Stimulated activated CD4-positive, alpha-beta T cell treated with anti-CD3 and anti-CD28 coated beads, TNF-alpha, amount 100 ng/mL, for 48 hours (primary cell): ENCODE data around the gene MAPKAP1.

Source experiments
- DNase-seq, 3 donors: peaks; one replicate each; pipeline ENCODE4 v3.0.0-alpha.2; 2020; ENCODE audit warnings: low read depth in 3 of 3

The MAPKAP1 gene

GRCh38 chr9:125513668-125514413 lies 193.2 kb downstream of the MAPKAP1 start:
- no peak for DNase-seq

DNA sequence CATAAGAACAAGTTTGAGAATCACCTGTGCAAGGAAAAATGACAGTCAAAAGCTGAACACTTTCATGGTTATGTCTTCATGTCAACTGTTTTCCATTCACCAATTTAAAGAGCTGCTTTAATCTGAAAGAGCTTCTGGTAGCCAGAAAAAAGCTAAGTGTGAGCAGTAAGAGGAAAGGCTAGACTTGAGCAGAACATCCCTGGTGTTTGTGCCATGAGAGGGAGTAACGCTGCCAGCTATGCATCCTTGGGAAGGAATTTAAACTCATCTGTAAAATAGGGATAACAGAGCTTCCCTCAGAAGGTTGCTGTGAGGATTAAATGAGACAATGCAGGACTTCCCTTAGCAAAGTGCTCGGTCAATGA lies 193.7 kb downstream of the MAPKAP1 start:
- no peak for DNase-seq

DNA sequence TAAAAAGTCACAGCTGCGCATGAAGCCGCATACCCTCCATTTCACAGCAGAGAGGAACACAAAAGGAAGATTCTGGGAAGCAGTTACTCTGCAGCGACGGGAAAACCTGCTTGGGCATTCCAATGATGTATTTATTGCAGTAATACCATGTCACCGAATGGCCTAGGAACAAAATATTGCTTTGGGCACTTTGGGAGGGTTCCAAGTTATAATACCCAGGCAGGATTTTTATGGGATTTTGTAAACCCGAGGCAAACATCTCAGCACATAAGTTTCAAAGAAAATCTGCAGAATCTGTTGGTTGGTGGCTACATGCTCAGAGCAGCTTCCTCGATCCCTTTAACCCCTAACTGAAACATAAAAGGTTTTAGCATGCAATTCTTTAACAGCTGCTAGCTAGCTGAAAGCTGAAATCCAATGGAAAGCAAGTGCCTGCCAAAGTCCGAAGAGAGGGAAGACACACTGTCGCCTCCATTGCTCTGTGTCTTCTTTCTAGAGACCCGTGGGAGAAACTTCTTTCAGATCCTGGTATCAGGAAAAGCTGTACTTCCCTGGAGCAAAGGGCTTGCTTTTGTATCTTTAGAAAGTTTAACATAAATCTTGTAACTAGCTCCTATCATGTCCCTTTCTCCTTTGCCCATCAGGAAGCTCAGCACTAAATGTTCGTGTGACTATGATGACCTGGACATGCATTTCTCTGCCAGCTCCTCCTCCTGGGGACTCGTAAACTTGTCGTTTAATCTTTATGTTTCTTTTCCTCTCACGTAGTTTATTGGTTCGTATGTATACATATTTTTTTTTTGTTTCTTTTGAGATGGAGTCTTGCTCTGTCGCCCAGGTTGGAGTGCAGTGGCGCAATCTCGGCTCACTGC lies 195.0 kb downstream of the MAPKAP1 start:
- no peak for DNase-seq

- DNase-seq, result no peak
These were observed 196.0 kb downstream of the MAPKAP1 start for GRCh38 chr9:125510980-125511379.

GRCh38 chr9:125509476-125509875 lies 197.5 kb downstream of the MAPKAP1 start:
- DNase-seq, result no peak

DNA sequence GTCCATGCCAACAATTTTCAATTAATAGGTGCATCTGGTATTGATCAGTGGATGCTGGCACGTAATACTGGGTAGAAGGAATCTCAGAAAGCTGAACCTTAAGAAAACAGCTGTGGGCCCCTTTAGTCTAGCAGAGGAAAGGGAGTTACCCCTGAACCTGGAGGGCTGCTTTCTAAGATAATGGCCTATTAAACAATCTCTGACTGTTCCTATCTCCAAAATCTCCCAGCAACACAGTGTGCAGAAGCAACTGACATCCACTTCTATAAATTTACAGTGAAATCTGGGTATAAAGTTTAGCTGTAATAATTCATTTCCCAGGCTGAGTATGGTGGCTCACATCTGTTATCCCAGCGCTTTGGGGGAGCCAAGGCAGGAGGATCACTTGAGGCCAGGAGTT lies 198.8 kb downstream of the MAPKAP1 start:
- no peak for DNase-seq

DNA sequence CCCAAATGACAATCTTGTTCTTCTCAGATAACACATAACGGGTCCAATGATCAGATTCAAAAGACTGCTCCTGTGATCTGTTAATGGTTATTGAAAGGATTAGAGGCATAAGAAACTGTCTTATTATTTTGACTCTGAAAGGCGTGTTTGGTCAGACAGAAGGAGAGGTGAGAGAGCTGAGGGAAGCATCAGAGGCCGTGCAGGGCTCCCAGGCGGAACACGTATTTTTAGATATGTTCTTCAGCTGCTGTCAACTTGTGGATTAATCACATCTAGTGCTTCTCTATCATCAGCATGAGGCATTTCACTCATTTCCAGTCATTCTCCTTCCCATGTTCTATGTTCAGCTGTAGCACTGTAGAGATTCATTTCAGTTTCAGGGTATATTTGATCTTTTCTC lies 199.8 kb downstream of the MAPKAP1 start:
- DNase-seq, result no peak

- DNase-seq, result no peak
These were observed 201.0 kb downstream of the MAPKAP1 start for GRCh38 chr9:125505988-125506438.

GRCh38 chr9:125504616-125505015 lies 202.4 kb downstream of the MAPKAP1 start:
- DNase-seq, result no peak

- DNase-seq, result no peak
These were observed 209.1 kb downstream of the MAPKAP1 start for GRCh38 chr9:125497906-125498305.

GRCh38 chr9:125497478-125497877 lies 209.5 kb downstream of the MAPKAP1 start:
- no peak for DNase-seq

DNA sequence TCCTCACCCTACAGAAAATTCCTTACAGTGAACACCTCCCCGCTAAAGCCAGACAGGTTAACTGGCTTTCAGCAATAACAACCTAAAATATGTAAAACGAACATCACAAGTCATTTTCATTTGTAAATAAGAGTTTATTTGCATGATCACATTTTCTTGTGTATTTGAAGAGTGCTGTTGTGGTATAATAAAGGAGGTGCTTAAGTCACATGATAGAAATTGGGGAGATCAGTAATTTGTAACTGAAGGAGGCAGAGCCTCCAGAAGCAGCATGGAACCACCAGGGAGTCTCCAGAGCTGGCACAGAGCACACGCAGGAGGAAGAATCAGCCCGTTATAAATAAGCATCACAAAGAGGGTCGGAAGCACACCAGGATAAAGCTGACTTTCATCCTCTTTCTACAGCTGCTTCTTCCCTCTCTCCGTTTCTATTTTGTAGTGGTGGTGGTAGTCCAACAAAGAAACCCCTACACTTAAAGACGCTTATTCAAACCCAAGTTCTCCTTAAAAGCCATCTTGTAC lies 210.6 kb downstream of the MAPKAP1 start:
- DNase-seq, result no peak

DNA sequence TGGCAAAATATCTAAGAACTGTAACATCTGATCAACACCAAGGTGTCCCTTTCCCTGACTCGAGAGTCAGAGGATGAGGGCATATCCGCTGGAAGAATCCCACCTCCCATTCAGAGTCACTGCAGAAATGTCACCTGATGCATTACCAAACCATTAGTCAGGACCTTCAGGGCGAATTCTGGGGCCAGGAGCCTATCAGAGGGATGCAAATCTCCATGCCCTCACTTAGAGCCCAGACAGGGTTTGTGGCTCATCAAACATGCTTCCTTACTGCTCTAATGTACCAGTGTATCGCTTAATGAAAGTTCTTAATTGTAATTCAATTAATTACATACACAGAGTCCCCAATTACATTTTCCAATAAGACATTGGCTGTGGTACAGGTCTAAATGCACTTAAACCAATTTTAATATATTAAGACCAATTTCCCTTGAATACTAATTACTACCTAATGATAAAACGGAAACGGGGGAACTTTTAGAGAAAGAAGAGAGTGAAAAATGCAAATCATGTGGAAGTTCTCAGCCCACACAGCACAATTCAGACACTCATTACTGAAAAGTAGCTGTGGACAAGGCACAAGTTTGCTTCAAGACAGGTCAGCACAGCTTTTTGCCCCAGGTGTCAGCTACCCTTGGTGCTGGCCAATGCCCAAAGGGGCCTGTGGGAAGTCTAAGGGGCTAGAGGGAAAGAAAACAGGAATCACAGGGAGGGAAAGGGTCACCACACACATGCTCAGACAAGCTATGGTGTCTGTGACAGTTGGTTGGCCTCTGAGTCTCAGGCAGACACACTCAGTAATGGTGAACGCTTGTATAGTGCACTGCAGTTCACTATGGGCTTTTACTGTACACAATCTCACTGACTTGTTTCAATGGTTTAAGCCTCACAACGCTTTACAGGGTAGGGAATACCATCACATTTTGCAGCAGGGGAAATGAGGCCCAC lies 211.6 kb downstream of the MAPKAP1 start:
- DNase-seq, result no peak

- no peak for DNase-seq
These were observed 212.4 kb downstream of the MAPKAP1 start for GRCh38 chr9:125494653-125494915.

DNA sequence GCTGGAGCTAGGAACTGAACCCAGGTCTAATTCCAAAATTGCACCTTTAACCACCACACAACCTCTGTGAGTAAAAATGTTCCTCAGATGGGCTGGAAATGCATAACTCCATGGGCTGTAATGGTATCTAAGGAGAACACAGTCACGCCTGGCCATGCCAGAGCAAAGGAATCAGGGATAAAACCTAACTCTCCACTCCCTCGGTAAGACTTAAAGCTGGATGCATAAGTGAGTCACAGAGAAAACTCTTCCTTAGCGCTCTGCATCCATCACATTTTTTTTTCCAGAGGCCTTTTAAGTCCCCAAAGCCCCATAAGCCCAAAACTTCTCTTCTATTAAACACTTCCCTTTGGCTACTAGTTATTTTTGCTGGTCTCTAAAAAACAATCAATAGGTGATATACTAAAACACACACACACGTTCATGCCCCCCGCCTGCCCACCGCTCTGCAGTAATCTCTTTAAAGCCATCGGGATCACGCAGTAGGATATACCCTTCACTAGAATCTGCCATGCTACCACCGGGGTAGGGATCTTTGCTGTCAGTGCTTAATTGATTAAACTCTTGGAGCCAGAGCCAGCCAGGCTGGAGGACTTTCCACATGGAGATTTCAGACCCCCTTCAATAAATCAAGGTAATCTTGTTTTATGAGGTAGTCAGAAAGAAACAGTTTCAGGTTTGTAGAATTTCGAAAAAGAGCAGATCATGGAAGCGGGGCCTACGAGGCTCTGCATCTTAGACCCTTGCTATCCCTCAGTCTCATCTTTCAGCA lies 212.9 kb downstream of the MAPKAP1 start:
- no peak for DNase-seq

GRCh38 chr9:125493384-125493783 lies 213.6 kb downstream of the MAPKAP1 start:
- no peak for DNase-seq

GRCh38 chr9:125492719-125493118 lies 214.3 kb downstream of the MAPKAP1 start:
- DNase-seq, result no peak

- no peak for DNase-seq
These were observed 219.2 kb downstream of the MAPKAP1 start for GRCh38 chr9:125487842-125488241.

GRCh38 chr9:125486576-125486975 lies 220.4 kb downstream of the MAPKAP1 start:
- no peak for DNase-seq

GRCh38 chr9:125486152-125486508 lies 220.9 kb downstream of the MAPKAP1 start:
- DNase-seq, result no peak

- no peak for DNase-seq
These were observed 221.4 kb downstream of the MAPKAP1 start for GRCh38 chr9:125485471-125486151.
